Prostate gland (tissue), 2 donors: ENCODE data around the gene BRF1. TPM values are rescaled to one million over a fixed set of nuclear protein-coding genes. Genes with fewer than 3 reads are reported as not detected.

Experiments used
- DNase-seq: peaks from one replicate; pipeline ENCODE4 v3.0.0-alpha.2; 2019; ENCODE audit warnings: low spot score
- H3K27ac ChIP-seq, 2 donors: fragments of 200-600 bp; sonication (generic); 2 replicates each; pipeline ENCODE4 v1.5.1; 2017 to 2019
- H3K27me3 ChIP-seq: fragments of 200-600 bp; sonication (generic); replicated peaks from 2 replicates; pipeline ENCODE4 v1.5.1; 2019; ENCODE audit not compliant: insufficient read depth
- H3K36me3 ChIP-seq, 2 donors: fragments of 200-600 bp; sonication (generic); 1 replicate in 1 of 2; 2 replicates in 1 of 2; pipeline versions ENCODE4 v1.5.1 to v1.8.1; 2017 to 2019
- H3K4me1 ChIP-seq: fragments of 200-600 bp; sonication (generic); replicated peaks from 2 replicates; pipeline ENCODE4 v1.5.1; 2019
- H3K4me3 ChIP-seq, 2 donors: fragments of 200-600 bp; sonication (generic); 2 replicates each; pipeline ENCODE4 v1.5.1; 2017 to 2019
- H3K9me3 ChIP-seq: fragments of 200-600 bp; sonication (generic); 2 replicates; pipeline ENCODE4 v1.5.1; 2017
- CTCF ChIP-seq, 4 experiments: fragments of 200-600 bp in 2 of 4; fragments of 450-650 bp in 2 of 4; sonication (generic) in 2 of 4; IDR thresholded peaks; 1 replicate in 3 of 4; 2 replicates in 1 of 4; pipeline ENCODE4 v1.5.1; 2016 to 2019; ENCODE audit warnings: antibody characterized with exemption in 4 of 4, mild to moderate bottlenecking in 2 of 4, moderate library complexity in 2 of 4
- POLR2A ChIP-seq: fragments of 450-650 bp; IDR thresholded peaks from one replicate; pipeline ENCODE4 v1.6.1; 2016; ENCODE audit warnings: antibody characterized with exemption, mild to moderate bottlenecking
- POLR2AphosphoS5 ChIP-seq: sonication (generic); formaldehyde crosslinking; IDR thresholded peaks from one replicate; pipeline ENCODE4 v1.6.1; 2017; ENCODE audit warnings: antibody characterized with exemption
- WGBS: methylation state at CpG from one replicate; pipeline ENCODE4 v1.1.5; 2018; 5-methylcytosine and 5-hydroxymethylcytosine counted together
- intact Hi-C: fragments of 100-400 bp; cut with DNase I; formaldehyde crosslinking; loops from one replicate; pipeline ENCODE4 v1.14.2; 2022
- total RNA-seq, 2 donors: library from RNA; depleted of rRNA; stranded (reverse); fragments of >200 nt; gene quantifications; one replicate each; pipeline ENCODE4 v1.1.0, GENCODE V29; 2016

The BRF1 gene
- total RNA-seq, 2 donors from 2014 or later: 64.9 to 88.9 TPM

- TF ChIP-seq POLR2A: no peak
- no peak for TF ChIP-seq POLR2AphosphoS5
- TF ChIP-seq CTCF (IDR thresholded peaks at IDR 0.05): no peak
- Histone ChIP-seq H3K36me3 (no peaks in the 10 kb centered on the region), H3K27me3 (no peaks in the 10 kb centered on the region), H3K27ac (no peak overlapping the region), H3K4me3 (no peak overlapping the region), H3K9me3 (no peaks in the 10 kb centered on the region), H3K4me1 (peaks cover 3% of the 10 kb centered on the region)
- intact Hi-C loops: no loop called here
- WGBS: 92% methylated on average over 16 of the region's 18 CpGs
- no peak for DNase-seq
Measured at GRCh38 chr14:105268736-105269354, 32.0 kb downstream of the BRF1 start.

GRCh38 chr14:105267820-105268548 lies 32.8 kb downstream of the BRF1 start:
- DNase-seq: no peak
- no peaks in the 10 kb centered on the region for H3K9me3 ChIP-seq
- H3K4me1 ChIP-seq: peaks cover 3% of the 10 kb centered on the region
- TF ChIP-seq CTCF (IDR thresholded peaks at IDR 0.05) (no peak), POLR2AphosphoS5 (no peak), POLR2A (no peak)
- no peak overlapping the region for H3K27ac ChIP-seq
- 87% methylated on average over 21 of the region's 21 CpGs for WGBS
- H3K36me3 ChIP-seq: no peaks in the 10 kb centered on the region
- no peaks in the 10 kb centered on the region for H3K27me3 ChIP-seq
- intact Hi-C loops: no loop called here
- no peak overlapping the region for H3K4me3 ChIP-seq

- Histone ChIP-seq H3K27me3 (no peaks in the 10 kb centered on the region), H3K4me3 (no peak overlapping the region), H3K9me3 (no peaks in the 10 kb centered on the region), H3K36me3 (no peaks in the 10 kb centered on the region), H3K4me1 (no peaks in the 10 kb centered on the region), H3K27ac (no peak overlapping the region)
- TF ChIP-seq CTCF (IDR thresholded peaks at IDR 0.05): no peak
- no peak for TF ChIP-seq POLR2AphosphoS5
- no peak for TF ChIP-seq POLR2A
- DNase-seq: no peak
- intact Hi-C loops: no loop called here
- 88% methylated on average over 20 of the region's 20 CpGs for WGBS
Measured at GRCh38 chr14:105261781-105262180, 39.0 kb downstream of the BRF1 start.

- Histone ChIP-seq H3K4me1 (no peaks in the 10 kb centered on the region), H3K4me3 (no peak overlapping the region), H3K27me3 (no peaks in the 10 kb centered on the region), H3K27ac (no peak overlapping the region), H3K9me3 (no peaks in the 10 kb centered on the region), H3K36me3 (no peaks in the 10 kb centered on the region)
- TF ChIP-seq POLR2A (no peak), POLR2AphosphoS5 (no peak), CTCF (IDR thresholded peaks at IDR 0.05) (no peak)
- no peak for DNase-seq
- intact Hi-C loops: no loop called here
- WGBS: 84% methylated on average over 12 of the region's 12 CpGs
Measured at GRCh38 chr14:105260959-105261358, 39.8 kb downstream of the BRF1 start.

- no peak overlapping the region for H3K27ac ChIP-seq
- H3K4me3 ChIP-seq: no peak overlapping the region
- no peaks in the 10 kb centered on the region for H3K4me1 ChIP-seq
- no peak for DNase-seq
- no peaks in the 10 kb centered on the region for H3K9me3 ChIP-seq
- intact Hi-C loops: no loop called here
- 68% methylated on average over 7 of the region's 7 CpGs for WGBS
- TF ChIP-seq POLR2A (no peak), CTCF (IDR thresholded peaks at IDR 0.05) (no peak), POLR2AphosphoS5 (no peak)
- no peaks in the 10 kb centered on the region for H3K27me3 ChIP-seq
- no peaks in the 10 kb centered on the region for H3K36me3 ChIP-seq
Measured at GRCh38 chr14:105258846-105259245, 42.0 kb downstream of the BRF1 start.
